NCI-H2107 treated with DMSO at 0.1 percent for 48 hours (cell line): ENCODE measurements around the gene CCNA2.

Source experiments
- DNase-seq: peaks from one replicate; lab custom pipeline; 2025; ENCODE audit not compliant: unreplicated experiment; lab: John Stamatoyannopoulos, UW

Gene CCNA2

GRCh38 chr4:121806411-121806810 lies 17.3 kb downstream of the CCNA2 start:
- no peak for DNase-seq

- DNase-seq = no peak
Measured at GRCh38 chr4:121801715-121802075, 22.0 kb downstream of the CCNA2 start.

DNA sequence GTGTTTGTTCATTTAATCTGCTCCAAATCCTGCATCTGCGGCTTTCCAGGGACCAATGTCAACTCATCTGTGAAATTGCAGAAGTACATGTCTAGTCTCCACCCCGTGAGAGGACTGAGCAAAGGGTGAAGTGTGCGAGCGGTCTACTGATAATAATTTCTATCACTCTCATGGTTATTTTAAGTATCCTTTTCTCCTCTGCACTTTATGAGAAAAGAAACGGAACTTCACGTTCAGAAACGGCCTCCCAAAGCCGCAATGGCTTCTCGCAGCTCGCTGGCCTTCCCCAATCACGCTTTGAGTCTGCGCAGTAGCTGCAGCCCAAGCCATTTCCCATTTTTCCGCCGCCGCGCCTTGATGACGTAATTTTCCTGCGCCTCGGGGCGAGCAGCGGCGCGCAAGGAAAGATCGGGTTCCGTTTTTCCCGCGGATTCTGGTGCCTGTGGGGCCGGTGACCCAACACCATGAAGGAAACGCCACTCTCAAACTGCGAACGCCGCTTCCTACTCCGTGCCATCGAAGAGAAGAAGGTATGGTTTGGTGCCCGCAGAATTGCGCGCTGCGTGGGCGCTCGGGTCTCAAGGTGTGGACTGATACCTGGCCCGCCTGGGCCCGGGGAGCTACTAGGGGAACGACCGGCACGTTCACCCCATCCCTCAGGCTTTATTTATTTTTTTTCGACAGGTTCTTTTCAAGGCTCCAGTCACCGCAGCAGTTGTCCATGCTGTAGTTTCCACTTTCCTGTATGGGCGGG lies 22.5 kb downstream of the CCNA2 start, which contains the start of gene EXOSC9:
TSS of gene EXOSC9 (plus strand) at position 363 of the 754 bp plus-strand sequence. CDS start at position 465, 102 bp downstream.
- peak; percentile 63 for DNase-seq

- DNase-seq = no peak
Measured at GRCh38 chr4:121800638-121800960, 23.1 kb downstream of the CCNA2 start.

- DNase-seq = no peak
Measured at GRCh38 chr4:121799867-121800501, 23.7 kb downstream of the CCNA2 start.

- DNase-seq = no peak
Measured at GRCh38 chr4:121799208-121799823, 24.4 kb downstream of the CCNA2 start.

DNA sequence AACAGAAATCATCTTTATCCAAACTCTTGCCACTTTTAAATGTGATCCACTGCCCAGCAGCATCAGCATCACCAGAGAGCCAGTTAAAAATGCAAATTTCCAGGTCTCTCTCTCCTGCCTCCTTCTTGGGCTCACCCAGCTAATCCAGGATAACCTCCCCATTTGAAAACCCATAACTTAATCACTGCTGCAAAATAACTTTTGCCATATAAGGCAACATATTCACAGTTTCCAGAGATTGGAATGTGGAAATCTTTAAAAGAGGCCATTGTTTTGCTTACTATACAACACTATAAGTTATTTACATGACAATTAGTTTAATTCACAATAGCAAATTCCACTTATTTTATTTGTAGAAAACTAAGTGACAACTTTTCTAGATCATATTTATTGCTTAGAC lies 27.4 kb downstream of the CCNA2 start:
- DNase-seq = no peak

DNA sequence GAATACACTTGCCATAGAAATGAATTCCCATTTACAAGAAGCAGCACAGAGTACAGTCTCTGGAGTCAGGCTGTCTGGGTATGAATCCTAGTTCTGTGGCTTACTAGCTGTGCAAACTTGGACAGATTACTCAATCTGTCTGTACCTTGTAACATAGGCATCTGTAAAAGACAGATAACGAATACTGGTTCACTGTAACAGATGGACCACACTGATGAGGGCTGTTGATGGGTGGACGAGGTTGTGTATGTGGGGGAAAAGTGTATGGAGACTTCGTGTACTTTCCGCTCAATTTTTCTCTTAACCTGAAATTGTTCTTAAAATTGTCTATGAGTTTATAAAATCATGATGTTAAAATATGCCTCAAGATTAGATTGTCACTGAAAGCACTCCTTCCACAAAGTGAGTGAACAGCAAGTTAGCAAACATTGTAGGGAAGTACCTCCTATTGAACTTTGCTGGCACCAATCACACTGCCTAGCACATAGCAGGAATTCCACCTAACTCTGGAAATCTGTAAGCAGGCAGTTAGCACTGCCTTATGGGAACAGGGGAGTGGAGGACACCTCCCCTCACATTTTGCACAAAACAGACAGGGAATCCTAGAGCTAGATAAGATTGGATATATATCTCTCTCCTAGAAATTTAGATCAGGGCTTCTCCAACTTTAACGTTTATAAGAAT lies 29.0 kb downstream of the CCNA2 start:
- no peak for DNase-seq

GRCh38 chr4:121792966-121793365 lies 30.7 kb downstream of the CCNA2 start:
- DNase-seq = no peak

DNA sequence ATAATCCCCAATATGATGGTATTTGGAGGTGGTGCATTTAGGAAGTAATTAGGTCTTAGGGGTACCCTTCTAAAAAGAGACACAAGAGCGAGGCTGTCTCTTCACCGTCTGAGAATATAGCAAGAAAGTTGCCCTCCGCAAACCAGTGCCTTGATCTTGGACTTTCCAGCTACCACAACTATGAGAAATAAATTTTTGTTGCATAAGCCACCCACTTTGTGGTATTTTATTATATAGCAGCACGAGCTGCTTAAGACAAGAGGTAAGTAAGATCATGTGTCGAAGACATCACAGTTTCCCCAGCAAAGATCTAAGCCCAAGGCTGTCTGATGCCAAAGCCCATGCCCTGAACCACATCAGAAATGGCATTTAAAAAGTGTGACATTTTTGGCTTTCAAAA lies 32.2 kb downstream of the CCNA2 start:
- DNase-seq = no peak

GRCh38 chr4:121790976-121791375 lies 32.7 kb downstream of the CCNA2 start:
- no peak for DNase-seq

DNA sequence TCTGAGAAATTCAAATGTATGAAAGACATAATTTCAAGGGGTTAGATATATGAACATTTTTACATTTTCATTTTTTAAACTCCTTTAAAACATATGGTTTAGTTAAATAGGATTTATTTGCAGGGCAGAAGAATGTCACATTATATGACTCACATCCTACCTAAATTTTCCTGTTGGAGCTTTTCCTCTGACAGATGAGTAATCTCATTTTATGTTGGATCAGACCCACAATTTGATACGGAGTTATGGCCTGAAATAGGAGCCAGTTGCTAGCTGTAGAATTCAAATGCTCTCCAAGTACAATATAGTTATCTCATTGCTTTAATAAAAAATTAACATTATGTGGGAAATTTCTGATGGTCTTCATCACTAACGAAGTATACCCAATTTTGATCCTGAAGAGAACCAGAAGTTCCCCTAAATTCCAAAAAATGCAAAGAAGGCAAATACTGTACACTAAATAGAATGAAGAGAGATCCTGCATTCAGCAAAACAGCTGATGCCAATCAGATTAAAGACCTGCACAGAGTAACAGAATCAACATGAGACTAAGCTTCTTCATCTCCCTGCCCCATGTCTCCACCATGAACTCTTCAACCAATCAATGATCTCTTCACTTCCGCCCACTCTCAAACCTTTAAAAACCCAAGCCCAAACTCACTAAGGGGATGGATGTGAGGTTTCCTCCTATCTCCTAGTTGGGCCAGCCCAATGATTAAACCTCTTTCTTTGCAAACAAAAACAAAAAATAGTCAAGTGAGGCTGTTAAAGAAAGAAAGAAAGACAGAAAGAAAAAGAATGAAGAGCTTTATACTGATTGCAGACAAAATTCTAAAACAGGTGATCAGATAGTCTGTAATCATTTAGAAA lies 33.5 kb downstream of the CCNA2 start:
- DNase-seq = no peak

DNA sequence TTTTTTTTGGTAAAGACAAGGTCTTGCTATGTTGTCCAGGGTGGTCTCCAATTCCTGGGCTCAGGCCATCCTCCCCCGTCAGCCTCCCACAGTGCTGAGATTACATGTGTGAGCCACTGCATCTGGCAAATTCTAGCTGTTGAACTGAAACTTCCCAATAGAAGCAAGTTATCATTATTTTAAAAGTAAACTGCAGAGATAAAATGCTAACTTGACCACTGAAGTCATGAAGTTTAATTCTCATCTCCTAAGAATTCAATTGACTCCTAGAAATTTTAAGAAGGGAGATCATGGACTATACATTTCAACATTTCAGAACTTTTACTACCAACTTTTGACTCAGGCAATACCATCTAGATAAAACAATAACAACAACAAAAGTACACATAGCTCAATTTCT lies 34.2 kb downstream of the CCNA2 start:
- no peak for DNase-seq

DNA sequence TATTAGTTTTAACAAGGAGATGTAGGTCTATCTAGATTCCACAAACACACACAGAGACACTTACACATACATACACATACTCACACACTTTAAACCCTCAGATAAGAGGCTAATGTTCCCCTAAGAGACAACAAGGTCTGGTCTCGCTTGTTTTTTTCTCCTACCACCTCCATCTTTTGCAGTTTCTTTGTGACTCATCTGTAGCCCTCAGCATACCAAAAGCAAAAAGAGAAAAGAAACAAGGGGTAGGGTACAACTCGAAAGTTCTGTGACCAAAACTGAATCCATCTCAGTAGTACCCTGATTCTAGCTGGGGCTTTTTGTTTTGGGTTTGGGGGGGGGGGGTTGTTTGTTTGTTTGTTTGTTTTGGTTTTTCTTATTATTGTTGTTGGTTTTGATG lies 34.8 kb downstream of the CCNA2 start:
- no peak for DNase-seq

DNA sequence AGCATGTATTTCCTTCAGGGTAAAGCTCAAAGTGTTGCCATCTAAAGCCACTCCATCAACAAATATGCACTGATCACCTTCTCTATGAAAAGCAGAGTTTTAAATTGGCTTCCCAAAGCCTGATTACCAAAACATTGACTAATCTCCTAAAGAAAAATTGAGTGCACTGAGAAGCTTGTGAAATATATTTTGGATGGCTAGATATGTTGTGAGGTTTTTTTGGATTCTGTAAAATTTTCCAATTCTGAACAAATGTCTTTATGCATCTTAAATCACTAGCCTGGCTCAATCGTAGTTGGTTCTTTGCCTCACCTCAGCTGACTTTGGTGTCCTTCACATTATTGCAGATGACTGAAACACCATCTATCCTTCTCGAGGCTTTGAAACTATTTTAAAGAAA lies 37.5 kb downstream of the CCNA2 start:
- no peak for DNase-seq

DNA sequence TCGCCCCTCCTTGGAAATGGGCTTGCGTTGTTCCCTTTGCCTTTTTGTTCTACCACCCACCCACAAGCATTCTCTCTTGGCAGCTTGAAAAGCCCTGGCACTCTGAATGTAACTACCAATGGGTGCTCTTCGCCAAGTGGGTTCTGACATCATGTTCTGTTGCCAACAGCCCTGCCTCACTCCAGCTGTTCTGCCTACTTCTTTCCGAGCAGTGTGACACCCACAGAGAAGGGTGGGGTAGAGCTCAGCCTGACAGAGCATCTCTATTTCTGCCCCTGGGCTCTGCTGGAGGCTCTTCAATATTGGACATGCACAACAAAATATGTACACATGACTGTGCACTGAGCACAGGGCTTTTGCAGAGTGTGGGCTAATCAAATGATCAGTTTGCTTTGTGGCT lies 38.2 kb downstream of the CCNA2 start:
- DNase-seq = no peak

DNA sequence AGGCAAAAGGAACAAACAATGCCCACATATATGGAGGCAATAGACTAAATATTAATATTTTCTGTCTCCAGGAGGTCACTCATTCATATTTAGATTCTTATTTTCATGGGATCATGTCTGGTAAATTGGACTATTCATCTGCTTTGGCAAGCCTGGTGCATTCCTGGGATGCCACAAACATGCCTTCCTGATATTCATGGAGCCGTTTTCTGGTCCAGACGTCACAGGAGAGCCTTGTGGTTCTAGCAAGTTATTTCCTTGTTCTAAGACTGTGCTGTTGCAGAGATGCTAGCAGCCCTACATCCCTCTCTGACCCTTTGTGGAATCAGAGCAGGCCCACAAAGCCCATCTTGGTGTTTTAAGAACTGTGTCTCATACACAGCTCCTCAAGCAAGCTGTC lies 38.7 kb downstream of the CCNA2 start:
- no peak for DNase-seq

- DNase-seq = no peak
Measured at GRCh38 chr4:121784401-121784800, 39.3 kb downstream of the CCNA2 start.

DNA sequence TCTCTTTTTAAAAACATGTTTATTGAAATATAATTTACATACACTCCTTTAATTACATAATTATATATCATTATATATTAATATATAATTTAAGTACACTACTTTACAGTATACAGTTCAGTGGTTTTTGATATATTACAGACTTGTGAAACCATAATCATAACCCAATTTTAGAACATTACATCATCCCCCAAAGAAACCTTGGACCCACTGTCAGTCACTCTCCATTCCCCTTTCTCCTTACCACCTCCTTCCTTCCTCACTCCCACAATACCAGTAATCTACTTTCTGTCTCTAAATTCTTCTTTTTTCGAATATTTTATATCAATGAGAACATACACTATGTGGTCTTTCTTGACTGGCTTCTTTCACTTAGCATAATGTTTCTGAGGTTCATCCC lies 40.5 kb downstream of the CCNA2 start:
- DNase-seq = no peak

DNA sequence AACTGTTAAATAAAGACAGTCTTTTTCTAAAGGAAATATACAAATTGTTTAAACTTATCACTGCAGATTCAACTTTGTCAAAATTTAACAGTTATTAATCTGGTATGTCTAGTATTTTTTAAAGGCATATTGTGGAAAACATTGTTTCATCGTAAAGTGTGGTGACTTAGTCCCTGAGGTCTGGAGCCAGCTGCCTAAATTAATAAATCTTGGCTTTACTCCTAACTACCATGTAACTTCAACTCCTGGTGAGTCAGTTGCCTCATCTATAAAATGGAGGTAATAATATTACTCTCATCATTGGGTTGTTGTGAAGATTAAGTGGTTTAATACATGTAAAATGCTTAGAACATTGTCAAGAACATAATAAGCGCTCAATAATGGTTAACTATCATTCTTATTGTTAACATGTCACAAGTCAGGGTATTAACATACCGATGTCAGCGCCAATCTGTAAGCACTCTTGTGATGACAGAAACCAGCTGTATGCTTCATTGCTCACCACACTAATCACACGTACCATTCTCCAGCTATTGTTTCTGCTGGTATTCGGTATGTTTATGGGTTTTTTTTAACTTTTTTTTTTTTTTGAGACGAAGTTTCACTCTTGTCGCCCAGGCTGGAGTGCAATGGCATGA lies 44.6 kb downstream of the CCNA2 start:
- no peak for DNase-seq

DNA sequence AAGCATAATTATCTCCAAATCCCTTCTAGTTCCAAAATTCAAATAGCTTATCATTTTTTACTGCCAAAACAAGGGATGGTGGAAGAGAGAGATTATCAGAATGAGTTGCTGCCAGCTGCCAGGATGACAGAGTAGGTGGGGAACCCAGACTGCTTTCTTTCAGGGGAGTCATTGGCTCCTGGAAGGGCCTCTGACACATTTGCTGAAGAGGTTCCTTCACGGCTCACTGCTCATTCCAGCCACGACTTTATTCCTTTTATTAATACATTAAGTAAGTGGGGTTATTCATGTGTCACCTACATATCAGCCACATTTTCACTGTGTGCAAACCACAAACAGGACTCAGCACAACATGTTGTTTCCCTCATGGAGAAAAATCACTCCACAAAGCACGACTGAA lies 46.1 kb downstream of the CCNA2 start:
- DNase-seq = peak; percentile 19
